T-helper 9 cell (primary cell): ENCODE results near the gene MVK.

Source experiments
- DNase-seq: peaks from one replicate; pipeline ENCODE4 v3.0.0-alpha.2; 2020

MVK gene

GRCh38 chr12:109637996-109638395, 64.4 kb downstream of the MVK start:
- no peak for DNase-seq

- no peak for DNase-seq
These were observed 65.1 kb downstream of the MVK start for GRCh38 chr12:109638735-109639134.

GRCh38 chr12:109639151-109639872, 65.7 kb downstream of the MVK start:
- no peak for DNase-seq

- no peak for DNase-seq
These were observed 67.4 kb downstream of the MVK start for GRCh38 chr12:109640961-109641360.

GRCh38 chr12:109641422-109641821, 67.8 kb downstream of the MVK start:
- DNase-seq = no peak

GRCh38 chr12:109642506-109643132, 69.0 kb downstream of the MVK start:
- DNase-seq = no peak

- no peak for DNase-seq
These were observed 71.6 kb downstream of the MVK start for GRCh38 chr12:109645194-109645593.

- no peak for DNase-seq
These were observed 72.1 kb downstream of the MVK start for GRCh38 chr12:109645708-109646107.
